ENCODE results near the gene ACAD11.

- TF ChIP-seq CTCF (IDR thresholded peaks at IDR 0.05): peak; percentile 73 to 78 (median 74)
- peak in 1 of 2 donors; percentile 21 for TF ChIP-seq POLR2AphosphoS5 (IDR thresholded peaks at IDR 0.05; ENCODE audit: insufficient read depth in 1 of 2, low read depth in 1 of 2)
- TF ChIP-seq POLR2A (IDR thresholded peaks at IDR 0.05): no peak
These were observed 17.6 kb downstream of the ACAD11 start for GRCh38 chr3:132641837-132642538.
